K562 (cell line): ENCODE data around the gene TNIP2. TPM values are rescaled to one million over a fixed set of nuclear protein-coding genes. Genes with fewer than 3 reads are reported as not detected.

Experiments used
- AFF1 ChIP-seq, 2 experiments: fragments of 450-650 bp; IDR thresholded peaks; 2 replicates each; pipeline ENCODE4 v1.6.1; 2018; ENCODE audit warnings: mild to moderate bottlenecking in 2 of 2, low read depth in 1 of 2; ENCODE audit not compliant: partially characterized antibody in 2 of 2
- CCNT2 ChIP-seq: IDR thresholded peaks from 2 replicates; pipeline ENCODE4 v1.6.1; 2011; ENCODE audit warnings: borderline replicate concordance, low read depth, mild to moderate bottlenecking, moderate library complexity, mixed read lengths, low read length; ENCODE audit not compliant: insufficient read length; ENCODE audit errors: extremely low read depth
- CHD2 ChIP-seq: IDR thresholded peaks from 2 replicates; pipeline ENCODE4 v1.6.1; 2011; ENCODE audit warnings: low read depth, low read length
- DACH1 ChIP-seq: fragments of 450-650 bp; IDR thresholded peaks from 2 replicates; pipeline ENCODE4 v1.6.1; 2018; ENCODE audit not compliant: partially characterized antibody
- ILF3 ChIP-seq: fragments of 450-650 bp; IDR thresholded peaks from 2 replicates; pipeline ENCODE4 v1.6.1; 2018; ENCODE audit warnings: antibody characterized with exemption, mild to moderate bottlenecking, moderate library complexity, borderline replicate concordance
- PRDM10 ChIP-seq: fragments of 450-650 bp; IDR thresholded peaks from 2 replicates; pipeline ENCODE4 v1.6.1; 2018; ENCODE audit not compliant: partially characterized antibody
- RERE ChIP-seq: sonication (generic); formaldehyde crosslinking; IDR thresholded peaks from 2 replicates; pipeline ENCODE4 v1.8.0; 2023; ENCODE audit warnings: missing genetic modification reagents, mild to moderate bottlenecking, borderline replicate concordance
- TFE3 ChIP-seq: fragments of 450-650 bp; formaldehyde crosslinking; IDR thresholded peaks from 2 replicates; pipeline ENCODE4 v1.4.0; 2020; ENCODE audit warnings: mild to moderate bottlenecking, mixed read lengths
- ZNF436 ChIP-seq: fragments of 250-450, 450-650 bp; sonication (Bioruptor Pico); formaldehyde crosslinking; IDR thresholded peaks from 2 replicates; pipeline ENCODE4 v1.7.0; 2020; ENCODE audit warnings: mild to moderate bottlenecking
- ZNF449 ChIP-seq: fragments of 250-450 bp; sonication (Bioruptor Pico); IDR thresholded peaks from 2 replicates; pipeline ENCODE4 v1.8.0; 2022; ENCODE audit warnings: moderate library complexity, mild to moderate bottlenecking, inconsistent platforms
- polyA plus RNA-seq, 8 experiments: library from polyadenylated mRNA; depleted of rRNA in 4 of 8; stranded (reverse) in 5 of 8; unstranded in 3 of 8; fragments of >200 nt; fragmentation: Nextera tagmentation in 2 of 8; fragmentation: Illumina TruSeq in 1 of 8; extraction: Ambion mirVana in 2 of 8; extraction: Trizol in 1 of 8; gene quantifications; 2 replicates each; pipeline versions ENCODE4 v1.2.1 to v1.2.3, GENCODE V29; 2011 to 2014; ENCODE audit warnings: inconsistent platforms in 1 of 8, missing spikeins in 1 of 8
- total RNA-seq, 7 experiments: library from RNA; depleted of rRNA in 6 of 7; stranded (reverse); fragments of >200 nt in 6 of 7; fragmentation: Illumina TruSeq in 2 of 7; extraction: Trizol in 2 of 7; gene quantifications; 2 replicates each; pipeline versions ENCODE4 v1.2.1 to v1.2.3, GENCODE V29; 2011 to 2021; ENCODE audit warnings: low replicate concordance in 1 of 7

TNIP2 gene
- total and polyA plus RNA-seq, 9 of the 15 experiments (the other 6 are each of a cell fraction or from before 2014, with no cell fraction given), result 0.61 to 42.6 (median 19.5) TPM

GRCh38 chr4:2804449-2804972 lies 48.4 kb upstream of the TNIP2 start (continued):
- no peak for TF ChIP-seq CCNT2
- no peak for TF ChIP-seq AFF1 (IDR thresholded peaks at IDR 0.05; ENCODE audit: low read depth in 1 of 2, partially characterized antibody in 2 of 2)
- TF ChIP-seq RERE (CRISPR knock-in tag), result no peak
- TF ChIP-seq CHD2, result no peak
- TF ChIP-seq PRDM10, result no peak
- no peak for TF ChIP-seq ZNF449
- no peak for TF ChIP-seq ILF3
- no peak for TF ChIP-seq TFE3 (CRISPR knock-in tag)
- TF ChIP-seq ZNF436 (CRISPR knock-in tag), result no peak
- TF ChIP-seq DACH1, result no peak
